Stimulated activated CD4-positive, alpha-beta T cell treated with anti-CD3 and anti-CD28 coated beads, Interleukin-2, amount 100 ng/mL, for 48 hours (primary cell): ENCODE data around the gene RNASEH2B.

Experiments used
- DNase-seq, 2 donors: peaks; one replicate each; pipeline ENCODE4 v3.0.0-alpha.2; 2020

RNASEH2B gene

GRCh38 chr13:50909605-50910484 is at the start of gene RNASEH2B:
RNASEH2B (plus strand) TSS chr13:50909791; CDS start chr13:50910077, 286 bp downstream.
- peak; percentile 60 to 66 for DNase-seq

- no peak for DNase-seq
Measured at GRCh38 chr13:50864492-50864891, 45.1 kb upstream of the RNASEH2B start.

GRCh38 chr13:50866817-50867636 is 42.6 kb upstream of the RNASEH2B start:
- DNase-seq: no peak

GRCh38 chr13:50867637-50867945 is 42.0 kb upstream of the RNASEH2B start:
- DNase-seq: no peak

- no peak for DNase-seq
Measured at GRCh38 chr13:50871405-50871804, 38.2 kb upstream of the RNASEH2B start.

GRCh38 chr13:50873467-50873866 is 36.1 kb upstream of the RNASEH2B start:
- no peak for DNase-seq

GRCh38 chr13:50873991-50874390 is 35.6 kb upstream of the RNASEH2B start:
- no peak for DNase-seq

GRCh38 chr13:50882816-50883435 is 26.7 kb upstream of the RNASEH2B start:
- no peak for DNase-seq

GRCh38 chr13:50883728-50884127 is 25.9 kb upstream of the RNASEH2B start:
- no peak for DNase-seq

GRCh38 chr13:50884265-50884664 is 25.3 kb upstream of the RNASEH2B start:
- DNase-seq: no peak

- DNase-seq: no peak
Measured at GRCh38 chr13:50887151-50887550, 22.4 kb upstream of the RNASEH2B start.

GRCh38 chr13:50888362-50888761 is 21.2 kb upstream of the RNASEH2B start:
- no peak for DNase-seq

GRCh38 chr13:50889317-50889716 is 20.3 kb upstream of the RNASEH2B start:
- no peak for DNase-seq

GRCh38 chr13:50891206-50891605 is 18.4 kb upstream of the RNASEH2B start:
- DNase-seq: no peak

- DNase-seq: no peak
Measured at GRCh38 chr13:50892210-50892944, 17.2 kb upstream of the RNASEH2B start.

GRCh38 chr13:50893211-50893852 is 16.3 kb upstream of the RNASEH2B start:
- no peak for DNase-seq

- DNase-seq: no peak
Measured at GRCh38 chr13:50894012-50894411, 15.6 kb upstream of the RNASEH2B start.

- DNase-seq: no peak
Measured at GRCh38 chr13:50894504-50894903, 15.1 kb upstream of the RNASEH2B start.

- DNase-seq: no peak
Measured at GRCh38 chr13:50898338-50898737, 11.3 kb upstream of the RNASEH2B start.

- no peak for DNase-seq
Measured at GRCh38 chr13:50901701-50902100, 7.9 kb upstream of the RNASEH2B start.

GRCh38 chr13:50905256-50905655 is 4.3 kb upstream of the RNASEH2B start:
- DNase-seq: no peak

- DNase-seq: no peak
Measured at GRCh38 chr13:50907781-50908180, 1.8 kb upstream of the RNASEH2B start.
